Fibroblast of lung (primary cell): ENCODE measurements around the gene GPR152.

Experiments used
- CTCF ChIP-seq, 2 donors: IDR thresholded peaks in 1 of 2; conservative IDR thresholded peaks in 1 of 2; 1 replicate in 1 of 2; 2 replicates in 1 of 2; pipeline ENCODE4 v1.5.1; 2011 to 2012; ENCODE audit warnings: low read length in 2 of 2, control low read depth in 1 of 2, inconsistent platforms in 1 of 2, low read depth in 1 of 2, mild to moderate bottlenecking in 1 of 2
- EZH2 ChIP-seq: IDR thresholded peaks from 2 replicates; pipeline ENCODE4 v1.5.1; 2012; ENCODE audit warnings: low read length, control low read depth, mild to moderate bottlenecking; ENCODE audit errors: missing control alignments

- TF ChIP-seq CTCF (conservative IDR thresholded peaks at IDR 0.05 in 1 of 2, IDR thresholded peaks at IDR 0.05 in 1 of 2; ENCODE audit: low read depth in 1 of 2, low read length in 2 of 2): no peak
- no peak for TF ChIP-seq EZH2
Measured at GRCh38 chr11:67401495-67402191, 50.9 kb downstream of the GPR152 start, which contains the start of gene PPP1CA.
